Heart left ventricle (tissue), 16 donors: ENCODE data around the gene AFF4. TPM values are rescaled to one million over a fixed set of nuclear protein-coding genes. Genes with fewer than 3 reads are reported as not detected.

Experiments used
- ATAC-seq, 4 donors: fragments of 200-7000 bp; cut with Tn5 transposase; one replicate each; pipeline ENCODE4 v1.9.1; 2020 to 2022; ENCODE audit warnings: moderate library complexity in 4 of 4, mild to moderate bottlenecking in 3 of 4, moderate number of reproducible peaks in 1 of 4
- DNase-seq, 5 donors: peaks; one replicate each; pipeline ENCODE4 v3.0.0-alpha.2; 2020
- H3K27ac ChIP-seq, 12 donors: fragments of 200-600 bp; sonication (generic) in 4 of 12; one replicate each; pipeline versions ENCODE4 v1.5.0 to v1.8.0; 2016 to 2022; ENCODE audit warnings: mild to moderate bottlenecking in 2 of 12
- H3K27me3 ChIP-seq, 9 donors: fragments of 200-600 bp; sonication (generic) in 2 of 9; one replicate each; pipeline versions ENCODE4 v1.5.1 to v1.8.0; 2016 to 2022; ENCODE audit warnings: mild to moderate bottlenecking in 3 of 9
- H3K36me3 ChIP-seq, 9 donors: fragments of 200-600 bp; sonication (generic) in 2 of 9; one replicate each; pipeline versions ENCODE4 v1.5.0 to v1.8.0; 2018 to 2022; ENCODE audit warnings: mild to moderate bottlenecking in 2 of 9
- H3K4me1 ChIP-seq, 12 donors: fragments of 200-600 bp; sonication (generic) in 4 of 12; one replicate each; pipeline versions ENCODE4 v1.5.0 to v1.8.0; 2016 to 2022; ENCODE audit warnings: mild to moderate bottlenecking in 3 of 12
- H3K4me3 ChIP-seq, 12 donors: fragments of 200-600 bp; sonication (generic) in 4 of 12; one replicate each; pipeline versions ENCODE4 v1.5.0 to v1.8.0; 2017 to 2022; ENCODE audit warnings: mild to moderate bottlenecking in 9 of 12, moderate library complexity in 4 of 12
- H3K9me3 ChIP-seq, 12 donors: fragments of 200-600 bp; sonication (generic) in 4 of 12; one replicate each; pipeline versions ENCODE4 v1.5.0 to v1.8.0; 2016 to 2022; ENCODE audit warnings: mild to moderate bottlenecking in 1 of 12
- POLR2A ChIP-seq, 2 donors: fragments of 450-650 bp; IDR thresholded peaks; one replicate each; pipeline ENCODE4 v1.6.1; 2017; ENCODE audit warnings: antibody characterized with exemption in 2 of 2, mild to moderate bottlenecking in 2 of 2, moderate library complexity in 2 of 2
- WGBS, 4 donors: extraction: QIAGEN DNeasy Blood & Tissue Kit in 2 of 4; methylation state at CpG; one replicate each; pipeline versions ENCODE4 v1.1.5 to v1.1.7; 2013 to 2018; 5-methylcytosine and 5-hydroxymethylcytosine counted together
- intact Hi-C, 10 donors: fragments of 100-400 bp; cut with DNase I; formaldehyde crosslinking; loops; one replicate each; pipeline versions ENCODE4 v1.11.1 to v1.14.2; 2022
- polyA plus RNA-seq, 2 donors: library from polyadenylated mRNA; stranded (reverse); fragments of 200-250 nt; gene quantifications; one replicate each; pipeline ENCODE4 v1.2.3, GENCODE V29; 2013
- total RNA-seq, 9 donors: library from RNA; depleted of rRNA in 2 of 9; stranded (reverse); fragments of >200 nt in 2 of 9; fragmentation: NEBNext Ultra II Directional in 3 of 9; extraction: Animal tissue kit (Norgen Biotek cat#: 25700) in 3 of 9; gene quantifications; one replicate each; pipeline versions ENCODE4 v1.1.0 to v1.2.4, GENCODE V29; 2016 to 2023
- TF ChIP-seq, protein P1 (sequence below), 12 donors: fragments of 200-600 bp; sonication (generic) in 4 of 12; IDR thresholded peaks; one replicate each; pipeline versions ENCODE4 v1.5.0 to v1.8.0; 2018 to 2022; ENCODE audit warnings: antibody characterized with exemption in 12 of 12, mild to moderate bottlenecking in 5 of 12
- donor health status: ischemic (EF 13 %, LVEDD 7.1; RV severe dilation, severe dysfunction).
- donor health status: healthy with polysubstance abuse.
- donor health status: DM: no; HTN: yes; CAD: no.
- donor health status: DM: no; HTN: no; CAD: no.
- donor health status: ischemic (EF 25% LVEDD 6.9; RV normal size, moderate dysfunction).
- donor health status: ischemic (EF 25% LVEDD 5.7; RV mildly dilated, moderate dysfunction).
- donor health status: healthy.
- donor health status: DM: yes; HTN: yes; CAD: no.
- donor health status: ischemic (EF 35%, LVEDD 5.7; RV mildly dilated, moderate dysfunction).
- donor health status: nonischemic (EF 11% LVEDD 7.7; RV severe dilation, severe dysfunction).
- donor health status: DM: yes; HTN: yes; CAD: no.
- donor health status: PGD.
- donor health status: ischemic (EF 29% LVEDD 5.4; RV normal size, mild dysfunction).
- donor health status: nonischemic (EF 23%, LVEDD 6.1; RV moderate dilation, normal function).

AFF4 gene
- total and polyA plus RNA-seq, 11 donors = 6.7 to 65.8 (median 45.1) TPM

- H3K4me3 ChIP-seq = no peak overlapping the region
- ATAC-seq (no peak), DNase-seq (no peak)
- H3K27me3 ChIP-seq = peaks cover 0 to 42% (median 0%) of the 10 kb centered on the region in 9 donors
- intact Hi-C loops = loop anchor here in 7 of 10 donors (5.0 to 10.0 kb wide), 7 partner anchors 36 to 442 kb away; partner anchors contain the start of genes GDF9 (in 1 of the 7) and UQCRQ (in 1 of the 7)
- H3K36me3 ChIP-seq = peaks cover 0 to 12% (median 3%) of the 10 kb centered on the region in 9 donors
- peaks cover 0 to 39% (median 15%) of the 10 kb centered on the region in 12 donors for H3K4me1 ChIP-seq
- H3K27ac ChIP-seq = no peak overlapping the region
- WGBS, 4 donors = 56 to 68% (median 67%) methylated on average over 6 of the region's 6 CpGs
- H3K9me3 ChIP-seq = no peaks in the 10 kb centered on the region
- TF ChIP-seq, protein P1, sequence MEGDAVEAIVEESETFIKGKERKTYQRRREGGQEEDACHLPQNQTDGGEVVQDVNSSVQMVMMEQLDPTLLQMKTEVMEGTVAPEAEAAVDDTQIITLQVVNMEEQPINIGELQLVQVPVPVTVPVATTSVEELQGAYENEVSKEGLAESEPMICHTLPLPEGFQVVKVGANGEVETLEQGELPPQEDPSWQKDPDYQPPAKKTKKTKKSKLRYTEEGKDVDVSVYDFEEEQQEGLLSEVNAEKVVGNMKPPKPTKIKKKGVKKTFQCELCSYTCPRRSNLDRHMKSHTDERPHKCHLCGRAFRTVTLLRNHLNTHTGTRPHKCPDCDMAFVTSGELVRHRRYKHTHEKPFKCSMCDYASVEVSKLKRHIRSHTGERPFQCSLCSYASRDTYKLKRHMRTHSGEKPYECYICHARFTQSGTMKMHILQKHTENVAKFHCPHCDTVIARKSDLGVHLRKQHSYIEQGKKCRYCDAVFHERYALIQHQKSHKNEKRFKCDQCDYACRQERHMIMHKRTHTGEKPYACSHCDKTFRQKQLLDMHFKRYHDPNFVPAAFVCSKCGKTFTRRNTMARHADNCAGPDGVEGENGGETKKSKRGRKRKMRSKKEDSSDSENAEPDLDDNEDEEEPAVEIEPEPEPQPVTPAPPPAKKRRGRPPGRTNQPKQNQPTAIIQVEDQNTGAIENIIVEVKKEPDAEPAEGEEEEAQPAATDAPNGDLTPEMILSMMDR (IDR thresholded peaks at IDR 0.05) = no peak
- TF ChIP-seq POLR2A (IDR thresholded peaks at IDR 0.05) = no peak
These were observed 136.9 kb downstream of the AFF4 start for GRCh38 chr5:132826424-132827082.

DNA sequence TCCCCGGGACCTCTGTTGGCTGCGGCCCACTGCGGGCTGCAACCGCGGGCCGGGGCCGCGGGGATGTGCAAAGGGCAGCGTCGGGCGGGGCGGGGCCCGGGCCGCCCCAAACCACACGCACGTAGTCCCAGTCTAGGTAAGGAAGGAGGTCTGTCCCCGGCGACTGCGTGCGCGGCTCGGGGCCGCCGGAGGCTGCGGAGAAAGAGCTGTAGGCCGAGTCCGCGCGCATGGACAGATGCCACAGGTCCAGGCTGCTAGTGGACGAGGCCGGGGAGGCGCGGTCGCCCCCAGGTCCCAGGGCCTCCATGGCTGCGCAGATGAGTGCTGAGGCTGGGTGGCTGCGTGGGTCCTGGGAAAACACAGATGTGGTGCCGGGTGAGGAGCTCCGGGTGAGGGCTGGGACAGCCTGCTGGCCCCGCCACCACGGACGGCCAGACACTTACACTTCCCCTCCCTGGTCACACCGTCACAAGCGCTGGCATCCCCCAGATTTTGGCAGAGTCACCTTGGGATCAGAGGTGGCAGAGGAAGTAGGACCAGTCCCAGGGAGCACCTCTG is 137.5 kb downstream of the AFF4 start:
- peaks cover 0 to 12% (median 3%) of the 10 kb centered on the region in 9 donors for H3K36me3 ChIP-seq
- TF ChIP-seq, protein P1 (IDR thresholded peaks at IDR 0.05) = no peak
- no peak for TF ChIP-seq POLR2A (IDR thresholded peaks at IDR 0.05)
- peak overlapping the region in 1 of 12 donors; percentile 20 for H3K27ac ChIP-seq
- no peak for DNase-seq
- 42 to 63% (median 58%) methylated on average over 30 to 43 of the region's 43 CpGs for WGBS, 4 donors
- peaks cover 0 to 42% (median 0%) of the 10 kb centered on the region in 9 donors for H3K27me3 ChIP-seq
- H3K4me1 ChIP-seq = peaks cover 0 to 34% (median 15%) of the 10 kb centered on the region in 12 donors
- intact Hi-C loops = loop anchor here in 7 of 10 donors (5.0 to 10.0 kb wide), 7 partner anchors 36 to 441 kb away; partner anchors contain the start of genes GDF9 (in 1 of the 7) and UQCRQ (in 1 of the 7)
- peak overlapping the region in 9 of 12 donors; percentile 21 to 46 (median 29) for H3K4me3 ChIP-seq
- no peaks in the 10 kb centered on the region for H3K9me3 ChIP-seq
- ATAC-seq = no peak

Other genes starting within 250 kb of the AFF4 start
- 10 to 100 TPM in 6 of 9 donors, 1 to 10 TPM in 3; 5.8 to 19.3 (median 11.2) TPM for gene KIF3A, start 226.1 kb downstream of the AFF4 start, total RNA-seq
- gene KIF3A, start 226.1 kb downstream of the AFF4 start, polyA plus RNA-seq = 1 to 10 TPM; 6.0 to 8.5 TPM
- under 1 TPM in 1 of 9 donors, not detected in 8; 0.20 TPM for gene CCNI2, start 216.2 kb downstream of the AFF4 start, total RNA-seq
- under 1 TPM; 0.11 to 0.50 TPM for gene CCNI2, start 216.2 kb downstream of the AFF4 start, polyA plus RNA-seq
- 10 to 100 TPM; 24.5 to 47.6 (median 33.8) TPM for gene SEPTIN8, start 186.4 kb downstream of the AFF4 start, total RNA-seq
- gene SEPTIN8, start 186.4 kb downstream of the AFF4 start, polyA plus RNA-seq = 10 to 100 TPM; 11.0 to 19.2 TPM
- gene SOWAHA, start 150.3 kb downstream of the AFF4 start, total RNA-seq = under 1 TPM in 3 of 9 donors, not detected in 6; 0.24 to 0.50 (median 0.38) TPM
- under 1 TPM; 0.03 to 0.08 TPM for gene SOWAHA, start 150.3 kb downstream of the AFF4 start, polyA plus RNA-seq
- gene SHROOM1, start 133.0 kb downstream of the AFF4 start, total RNA-seq = 1 to 10 TPM; 2.9 to 6.8 (median 4.7) TPM
- gene SHROOM1, start 133.0 kb downstream of the AFF4 start, polyA plus RNA-seq = 1 to 10 TPM; 2.0 to 4.8 TPM
- gene GDF9, start 97.2 kb downstream of the AFF4 start, total RNA-seq = under 1 TPM in 8 of 9 donors, not detected in 1; 0.25 to 1.00 (median 0.51) TPM
- gene GDF9, start 97.2 kb downstream of the AFF4 start, polyA plus RNA-seq = under 1 TPM; 0.10 to 0.27 TPM
- gene UQCRQ, start 97.0 kb downstream of the AFF4 start, total RNA-seq = 1,000 to 10,000 TPM in 6 of 9 donors, 100 to 1,000 TPM in 3; 539 to 2,034 (median 1,454) TPM
- gene UQCRQ, start 97.0 kb downstream of the AFF4 start, polyA plus RNA-seq = 1,000 to 10,000 TPM in 1 of 2 donors, 100 to 1,000 TPM in 1; 656 to 2,165 TPM
- gene LEAP2, start 90.0 kb downstream of the AFF4 start, total RNA-seq = 1 to 10 TPM in 4 of 9 donors, under 1 TPM in 5; 0.16 to 1.9 (median 0.91) TPM
- gene LEAP2, start 90.0 kb downstream of the AFF4 start, polyA plus RNA-seq = 1 to 10 TPM in 1 of 2 donors, under 1 TPM in 1; 0.37 to 2.0 TPM
- gene ZCCHC10, start 62.9 kb upstream of the AFF4 start, total RNA-seq = 10 to 100 TPM in 8 of 9 donors, 1 to 10 TPM in 1; 9.9 to 22.5 (median 17.0) TPM
- 10 to 100 TPM; 20.8 to 24.1 TPM for gene ZCCHC10, start 62.9 kb upstream of the AFF4 start, polyA plus RNA-seq
- gene HSPA4, start 88.4 kb upstream of the AFF4 start, total RNA-seq = 100 to 1,000 TPM in 4 of 9 donors, 10 to 100 TPM in 5; 57.5 to 132 (median 98.5) TPM
- 100 to 1,000 TPM in 1 of 2 donors, 10 to 100 TPM in 1; 62.0 to 105 TPM for gene HSPA4, start 88.4 kb upstream of the AFF4 start, polyA plus RNA-seq